Measurements from ENCODE around the gene ERC2.

ERC2 gene

GRCh38 chr3:55555873-55556618 is 912.2 kb downstream of the ERC2 start:
- DNase-seq (ENCODE audit: low read depth) = no peak

GRCh38 chr3:55554634-55555425 is 913.4 kb downstream of the ERC2 start:
- DNase-seq (ENCODE audit: low read depth) = no peak

DNA sequence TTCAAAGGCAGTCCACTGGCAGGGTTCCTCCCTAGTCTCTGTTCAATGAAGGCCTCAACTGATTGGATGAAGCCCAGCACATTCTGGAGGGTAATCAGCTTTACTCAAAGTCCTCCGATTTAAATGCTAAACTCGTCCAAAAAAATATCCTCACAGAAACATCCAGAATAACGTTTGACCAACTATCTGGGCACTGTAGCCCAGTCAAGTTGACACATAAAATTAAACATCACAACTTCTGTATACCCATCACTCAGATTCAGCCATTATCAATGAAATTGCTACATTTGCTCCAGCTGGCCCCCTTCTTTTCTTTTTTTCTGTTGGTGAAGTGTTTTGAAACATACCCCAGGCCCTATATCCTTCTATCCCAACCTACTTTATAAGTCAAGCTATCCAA is 916.6 kb downstream of the ERC2 start:
- DNase-seq (ENCODE audit: low read depth) = no peak

GRCh38 chr3:55549177-55549576 is 919.1 kb downstream of the ERC2 start:
- no peak for DNase-seq (ENCODE audit: low read depth)

GRCh38 chr3:55546866-55547669 is 921.2 kb downstream of the ERC2 start:
- DNase-seq (ENCODE audit: low read depth) = no peak

DNA sequence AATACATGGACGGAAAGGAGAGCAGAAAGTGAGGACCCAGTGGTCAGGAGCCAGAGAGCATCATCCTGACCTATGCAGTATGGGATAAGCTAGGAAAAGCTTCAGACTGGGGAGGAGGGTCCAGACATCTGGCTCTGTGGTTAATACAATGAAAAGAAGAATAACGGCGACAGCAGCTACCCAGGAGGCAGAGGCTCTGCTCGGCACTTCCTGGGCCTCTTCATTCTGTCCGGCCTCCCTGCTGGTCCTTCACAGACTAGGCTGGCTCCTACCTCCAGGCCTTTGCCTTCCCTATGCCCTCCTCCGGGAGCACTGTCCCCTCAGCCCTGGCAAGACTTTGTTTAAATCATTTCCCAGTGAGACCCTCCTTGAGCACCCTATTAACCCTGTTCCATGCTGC is 922.3 kb downstream of the ERC2 start:
- DNase-seq (ENCODE audit: low read depth) = no peak

DNA sequence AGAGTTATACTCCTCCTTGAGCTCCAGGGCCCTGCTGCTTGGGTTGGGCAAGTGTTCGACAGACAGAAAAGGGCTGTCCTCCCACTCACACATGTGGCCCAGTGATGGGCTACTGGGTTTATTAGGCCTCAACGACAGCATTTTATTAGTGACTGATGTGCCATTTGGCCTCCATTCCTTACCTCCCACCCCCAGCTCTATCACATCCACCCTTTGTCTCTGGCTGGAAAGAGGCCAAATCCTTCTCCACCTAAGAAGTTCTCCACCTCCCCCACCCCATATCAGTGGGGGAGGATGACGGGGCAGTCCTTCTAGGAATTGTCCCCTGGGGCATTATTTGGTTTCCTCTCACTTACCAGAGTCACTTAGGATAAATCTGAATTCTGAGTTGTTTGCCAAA is 924.0 kb downstream of the ERC2 start:
- no peak for DNase-seq (ENCODE audit: low read depth)

- DNase-seq (ENCODE audit: low read depth) = no peak
Measured at GRCh38 chr3:55543181-55543614, 925.1 kb downstream of the ERC2 start.

DNA sequence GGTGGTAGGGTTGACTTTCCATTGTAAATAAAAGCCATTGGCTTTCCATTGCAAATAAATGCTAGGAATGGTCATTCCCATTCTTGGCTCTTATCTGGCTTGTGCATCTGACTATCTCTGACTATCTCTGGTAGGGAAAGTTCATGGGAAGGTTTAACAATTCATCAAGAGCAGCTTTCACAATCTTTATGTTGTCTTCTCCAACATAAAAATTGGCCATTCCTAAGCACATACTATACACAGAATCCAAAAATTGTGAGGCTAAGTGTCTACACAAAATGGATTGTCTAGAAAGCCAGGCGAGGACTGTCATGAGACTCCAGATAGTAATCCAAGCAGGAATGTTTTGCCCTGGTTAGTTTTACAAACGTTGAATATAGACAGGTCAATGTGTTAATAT is 926.8 kb downstream of the ERC2 start:
- DNase-seq (ENCODE audit: low read depth) = no peak

DNA sequence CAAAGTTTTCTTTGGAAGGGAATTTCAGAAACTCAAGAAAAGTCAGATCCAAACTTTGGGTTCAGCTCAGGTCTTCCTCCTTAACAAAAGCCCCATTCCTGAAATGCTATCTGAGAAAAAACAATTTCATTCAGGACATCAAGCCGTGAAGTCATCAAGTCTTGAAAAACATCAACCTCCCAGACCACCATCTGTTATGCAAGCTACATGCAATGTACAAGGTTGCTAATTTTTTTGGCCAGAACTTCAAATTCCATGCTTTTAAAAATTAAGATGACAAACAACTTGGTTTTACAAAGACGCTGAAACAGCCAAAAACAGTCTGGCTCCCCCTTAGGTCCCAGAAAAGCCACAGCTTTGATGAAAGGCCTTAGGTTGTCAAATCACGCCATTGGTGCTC is 927.3 kb downstream of the ERC2 start:
- no peak for DNase-seq (ENCODE audit: low read depth)

- no peak for DNase-seq (ENCODE audit: low read depth)
Measured at GRCh38 chr3:55540579-55540978, 927.7 kb downstream of the ERC2 start.

- DNase-seq (ENCODE audit: low read depth) = no peak
Measured at GRCh38 chr3:55538158-55538557, 930.1 kb downstream of the ERC2 start.

DNA sequence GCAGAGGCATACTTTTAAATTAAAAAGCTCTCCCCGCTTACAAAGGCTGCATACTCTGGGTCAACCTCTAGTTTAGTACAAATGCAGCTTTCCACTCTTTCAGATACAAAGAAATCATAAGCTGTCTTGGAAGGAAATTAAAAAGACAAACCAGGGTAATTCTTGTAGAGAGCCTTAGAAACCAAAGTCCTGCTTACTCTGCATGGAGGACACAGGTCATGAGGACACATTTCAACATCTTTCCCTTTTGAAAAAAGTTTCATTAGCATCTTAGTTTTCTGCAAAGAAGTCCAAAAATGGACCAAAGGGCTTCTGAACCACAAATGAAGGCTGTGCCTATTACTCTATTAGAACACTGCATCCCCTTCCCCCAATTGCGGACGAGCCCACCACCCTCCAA is 930.7 kb downstream of the ERC2 start:
- no peak for DNase-seq (ENCODE audit: low read depth)

- no peak for DNase-seq (ENCODE audit: low read depth)
Measured at GRCh38 chr3:55537129-55537528, 931.1 kb downstream of the ERC2 start.

DNA sequence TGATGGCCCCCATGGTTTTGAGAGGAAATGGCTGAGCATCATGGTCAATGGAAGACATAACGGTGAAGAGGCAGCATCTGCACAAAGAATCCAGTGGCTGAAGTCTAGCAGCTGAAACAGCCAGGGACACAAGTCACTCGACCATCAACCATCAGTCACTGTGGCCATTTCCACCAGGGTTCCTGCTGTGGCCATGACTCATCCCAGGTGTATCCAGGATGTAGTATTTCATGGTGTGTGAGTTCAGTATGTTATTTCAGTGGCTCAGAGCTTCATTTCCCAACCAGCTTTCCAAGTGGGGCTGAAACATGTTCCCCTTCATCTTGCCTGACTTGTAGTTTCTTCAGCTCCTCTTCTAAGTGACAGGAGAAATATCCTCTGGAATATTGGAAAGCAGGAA is 933.4 kb downstream of the ERC2 start:
- no peak for DNase-seq (ENCODE audit: low read depth)

DNA sequence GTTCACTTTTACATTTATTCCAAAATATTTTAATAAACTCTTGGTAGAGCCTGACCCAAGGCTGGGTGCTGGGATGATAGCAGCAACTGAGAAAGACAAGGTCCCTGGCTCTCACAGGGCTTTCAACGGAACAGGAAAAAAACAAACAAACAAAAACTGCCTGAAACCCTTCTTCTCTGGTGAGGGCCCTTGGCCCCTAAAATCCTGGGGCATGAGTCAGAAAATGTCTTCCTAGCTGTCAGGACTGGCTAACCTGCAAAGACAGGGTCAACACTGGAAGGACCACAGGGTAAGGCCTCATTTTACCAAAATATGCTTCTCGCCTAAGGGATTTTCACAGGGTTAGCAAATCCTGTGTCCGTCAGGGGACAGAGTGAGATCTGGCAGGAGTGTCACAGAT is 935.5 kb downstream of the ERC2 start:
- DNase-seq (ENCODE audit: low read depth) = no peak

DNA sequence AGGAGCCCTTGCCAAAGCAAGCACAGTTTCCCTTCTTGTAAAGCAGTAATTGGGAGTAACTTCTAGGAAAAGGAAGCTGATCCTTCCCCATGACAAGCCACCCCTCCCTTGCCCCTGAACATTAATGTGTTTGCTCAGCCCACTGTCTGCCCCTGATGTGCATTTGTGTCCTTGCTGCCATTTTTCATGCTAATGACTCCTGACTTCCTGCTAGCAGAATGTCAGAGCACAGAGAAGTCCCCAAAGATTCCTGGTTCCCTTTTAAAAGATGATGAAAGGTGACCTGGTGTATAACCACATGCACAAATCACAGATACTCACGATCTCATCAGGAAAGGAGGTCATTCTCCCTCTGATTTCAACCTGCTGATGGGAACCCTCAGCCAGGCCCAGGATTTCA is 936.9 kb downstream of the ERC2 start:
- DNase-seq (ENCODE audit: low read depth) = no peak

DNA sequence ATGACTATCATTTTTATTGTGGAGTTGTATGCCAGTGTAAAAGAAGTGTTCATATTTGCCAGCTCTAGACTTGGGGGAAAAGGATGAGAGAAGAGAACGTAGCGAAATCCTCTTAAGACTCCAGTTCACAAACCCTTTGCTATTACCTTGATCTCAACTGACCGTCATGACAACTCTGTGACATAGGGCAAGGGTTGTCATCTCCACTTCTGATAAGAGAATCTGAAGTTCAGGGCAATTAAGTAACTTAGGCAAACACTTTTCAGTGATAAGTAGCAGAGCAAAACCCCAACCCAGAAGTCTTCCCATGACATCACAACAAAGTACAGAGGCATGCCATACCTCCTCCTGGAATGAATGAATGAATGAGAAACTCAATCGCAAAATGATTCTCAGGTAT is 940.9 kb downstream of the ERC2 start:
- no peak for DNase-seq (ENCODE audit: low read depth)

DNA sequence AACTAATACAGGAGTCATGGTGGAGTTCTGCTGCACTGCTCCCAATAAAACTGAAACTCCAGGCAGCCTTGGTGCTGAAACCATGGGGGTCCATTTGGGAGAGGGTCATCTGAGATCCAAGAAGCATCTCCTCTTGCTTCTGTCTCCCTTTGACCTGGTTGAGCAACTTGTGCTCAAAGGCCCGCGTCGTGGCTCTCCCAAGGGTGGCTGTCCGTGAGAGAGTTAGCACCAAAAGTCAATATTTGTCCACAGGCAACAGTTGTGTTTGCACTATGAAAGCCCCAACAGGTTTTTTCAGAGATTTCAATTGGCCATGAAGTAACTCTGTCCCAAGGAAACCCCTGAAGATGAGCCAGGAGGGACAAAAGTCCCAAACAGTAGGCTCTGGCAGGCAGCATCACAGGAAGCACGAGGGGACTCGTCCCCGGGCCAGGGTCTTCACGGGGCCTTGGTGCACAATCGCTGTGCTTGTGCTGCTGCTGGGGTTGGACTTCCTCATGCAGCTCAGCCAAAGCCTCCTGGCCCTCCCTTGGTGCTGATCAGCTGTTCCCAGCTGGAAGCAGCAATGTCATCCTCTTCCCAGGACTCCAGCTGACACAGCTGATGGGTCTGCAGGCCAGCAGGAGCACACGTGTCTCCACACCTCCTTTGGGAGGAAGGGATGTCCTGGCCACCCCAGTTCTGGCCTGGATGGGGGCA is 941.8 kb downstream of the ERC2 start:
- DNase-seq (ENCODE audit: low read depth) = no peak

DNA sequence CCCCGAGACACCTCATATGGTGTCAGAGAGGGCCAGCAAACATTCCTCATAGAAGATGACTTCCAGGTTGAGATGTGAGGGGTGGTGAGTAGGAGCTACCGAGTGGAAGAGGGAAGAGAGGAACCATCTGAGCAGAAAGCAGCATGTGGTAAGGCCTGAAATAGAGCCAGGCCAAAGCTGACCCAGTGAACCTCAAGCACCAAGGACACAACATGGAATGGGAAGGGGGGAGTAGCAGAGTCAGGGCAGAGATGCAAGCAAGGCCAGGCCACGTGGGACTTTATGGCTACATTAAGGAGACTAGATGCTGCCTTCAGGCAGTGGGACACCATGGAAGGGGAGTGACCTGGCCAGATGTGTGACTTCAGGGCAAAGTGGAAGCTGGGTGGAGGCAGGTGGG is 942.8 kb downstream of the ERC2 start:
- no peak for DNase-seq (ENCODE audit: low read depth)

- no peak for DNase-seq (ENCODE audit: low read depth)
Measured at GRCh38 chr3:55524565-55525244, 943.6 kb downstream of the ERC2 start.

GRCh38 chr3:55523471-55523870 is 944.8 kb downstream of the ERC2 start:
- DNase-seq (ENCODE audit: low read depth) = no peak

All from activated T-cell treated with anti-CD3 and anti-CD28 coated beads for 24 hours (primary cell).